NCI-H2196 treated with DMSO at 0.1 percent for 48 hours (cell line): ENCODE data around the gene SLC2A5.
"Not testable (repeated sequence)": the region's sequence is repeated elsewhere in the genome, so short reads cannot be mapped to it uniquely, and the experiment has no call there.

Source experiments
- DNase-seq: peaks from one replicate; lab custom pipeline; 2025; ENCODE audit not compliant: unreplicated experiment; lab: John Stamatoyannopoulos, UW

SLC2A5 gene

DNA sequence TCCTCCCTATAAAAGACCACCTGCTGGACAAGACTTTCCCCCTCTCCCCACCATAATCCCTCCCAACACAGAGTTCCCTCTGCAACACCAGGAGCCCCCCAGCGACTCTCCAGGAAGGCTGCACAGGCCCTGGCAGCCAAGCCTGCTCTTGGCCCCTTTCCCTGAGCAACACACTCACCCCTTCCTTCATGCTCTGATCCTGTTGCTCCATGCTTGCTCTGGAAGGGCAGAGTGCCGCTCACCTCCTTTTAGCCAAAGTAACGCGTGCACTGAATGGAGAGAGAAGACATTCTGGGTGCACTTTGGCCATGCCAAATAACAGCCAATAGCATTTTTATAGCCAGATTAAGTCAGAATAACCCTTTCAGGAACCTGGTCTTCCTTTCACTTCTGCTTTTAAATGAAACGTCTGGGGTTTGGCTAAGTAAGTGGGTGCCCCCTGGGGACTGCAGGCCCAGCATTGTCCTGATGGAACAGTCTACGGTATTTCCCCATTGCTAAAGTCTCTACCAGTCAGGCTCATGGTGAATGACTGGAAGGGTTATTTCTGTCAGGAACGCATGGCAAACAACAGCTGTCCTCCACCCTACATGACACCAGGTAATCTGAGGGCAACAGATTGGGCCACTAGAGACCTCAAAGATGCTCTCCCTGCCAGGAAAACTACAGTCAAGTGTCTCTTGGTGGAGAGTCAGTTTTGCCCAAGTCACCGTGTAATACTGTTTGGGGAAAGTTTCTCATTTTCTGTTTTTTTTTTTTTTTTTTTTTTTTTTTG lies at the start of gene SLC2A5:
SLC2A5 (minus strand) TSS at position 310 of the 775 bp plus-strand sequence; CDS start at position 211, 99 bp downstream.
- DNase-seq, result no peak

DNA sequence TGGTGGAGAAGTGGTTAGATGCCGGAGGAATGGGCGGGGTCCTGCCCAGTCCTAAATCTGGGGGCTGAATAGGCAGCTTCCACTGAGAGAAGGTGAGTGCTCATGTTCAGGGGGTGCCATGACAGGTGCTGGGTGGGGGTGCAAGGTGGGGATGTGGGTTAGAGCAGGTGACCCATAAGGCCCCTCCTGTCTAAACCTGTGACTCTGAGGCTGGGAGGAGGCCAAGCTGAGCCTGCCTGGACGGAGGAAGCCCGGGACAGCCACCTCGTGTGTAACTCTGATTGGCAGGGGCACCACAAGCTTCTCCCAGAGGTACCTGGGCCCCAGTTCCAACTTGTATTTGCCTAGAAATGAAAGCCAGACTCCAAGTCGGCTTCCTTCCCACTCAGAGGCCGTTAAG lies 48.8 kb upstream of the SLC2A5 start:
- no peak for DNase-seq

- no peak for DNase-seq
Measured at GRCh38 chr1:9115351-9116205, 46.1 kb upstream of the SLC2A5 start.

DNA sequence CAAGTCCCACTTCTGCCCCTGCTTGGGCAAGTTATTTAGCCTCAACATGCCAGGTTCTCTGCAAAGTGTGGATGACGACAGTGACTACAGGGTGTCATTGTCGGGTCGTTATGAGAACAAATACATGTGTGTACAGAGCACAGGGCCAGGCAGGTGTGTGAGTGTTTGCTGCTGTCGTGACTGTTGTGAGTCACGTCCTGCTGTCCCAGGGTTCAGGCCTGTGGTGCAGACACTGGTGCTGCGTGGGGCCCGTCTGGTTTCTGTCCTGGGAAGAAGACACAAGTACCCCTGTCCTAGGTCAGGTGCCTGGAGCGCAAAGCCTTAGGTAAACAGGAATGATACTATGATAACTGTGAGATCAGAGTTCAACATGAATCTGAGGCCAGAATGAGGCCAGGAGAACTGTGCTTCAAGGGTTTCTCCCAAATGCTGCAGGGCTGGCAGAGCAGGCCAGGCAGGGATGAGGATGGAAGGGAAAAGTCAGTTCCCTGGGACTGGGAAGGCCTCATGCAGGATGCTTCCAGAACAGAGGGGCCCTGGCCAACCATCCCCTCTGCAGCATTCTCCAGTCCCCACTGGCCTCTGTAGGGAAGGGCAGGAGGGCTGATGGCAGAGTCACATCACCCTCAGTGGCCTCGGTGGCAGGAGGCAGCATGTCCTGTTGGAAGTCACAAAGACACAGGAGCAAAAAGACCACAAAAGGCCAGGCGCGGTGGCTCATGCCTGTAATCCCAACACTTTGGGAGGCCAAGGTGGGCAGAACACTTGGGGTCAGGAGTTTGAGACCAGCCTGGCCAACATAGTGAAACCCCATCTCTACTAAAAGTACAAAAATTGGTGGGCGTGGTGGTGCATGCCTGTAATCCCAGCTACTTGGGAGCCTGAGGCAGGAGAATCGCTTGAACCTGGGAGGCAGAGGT lies 43.8 kb upstream of the SLC2A5 start:
- DNase-seq, result no peak

GRCh38 chr1:9111957-9112356 lies 42.5 kb upstream of the SLC2A5 start:
- no peak for DNase-seq

DNA sequence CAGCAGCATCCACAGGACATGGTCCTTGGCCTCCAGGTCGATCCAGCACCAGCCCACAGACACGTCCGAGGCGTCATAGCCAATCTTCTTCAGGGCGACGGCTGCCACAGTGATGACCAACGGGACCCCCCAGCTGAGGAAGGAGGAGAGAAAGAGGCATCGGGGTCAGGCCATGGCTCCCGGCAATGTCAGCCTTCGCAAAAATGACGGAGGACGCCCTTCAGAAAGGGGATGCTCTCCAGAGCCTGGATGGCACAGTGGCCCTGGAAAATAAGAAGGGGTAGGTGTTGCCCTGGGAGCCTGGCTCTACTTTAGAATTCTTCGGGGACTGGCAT lies 41.9 kb upstream of the SLC2A5 start:
- no peak for DNase-seq

DNA sequence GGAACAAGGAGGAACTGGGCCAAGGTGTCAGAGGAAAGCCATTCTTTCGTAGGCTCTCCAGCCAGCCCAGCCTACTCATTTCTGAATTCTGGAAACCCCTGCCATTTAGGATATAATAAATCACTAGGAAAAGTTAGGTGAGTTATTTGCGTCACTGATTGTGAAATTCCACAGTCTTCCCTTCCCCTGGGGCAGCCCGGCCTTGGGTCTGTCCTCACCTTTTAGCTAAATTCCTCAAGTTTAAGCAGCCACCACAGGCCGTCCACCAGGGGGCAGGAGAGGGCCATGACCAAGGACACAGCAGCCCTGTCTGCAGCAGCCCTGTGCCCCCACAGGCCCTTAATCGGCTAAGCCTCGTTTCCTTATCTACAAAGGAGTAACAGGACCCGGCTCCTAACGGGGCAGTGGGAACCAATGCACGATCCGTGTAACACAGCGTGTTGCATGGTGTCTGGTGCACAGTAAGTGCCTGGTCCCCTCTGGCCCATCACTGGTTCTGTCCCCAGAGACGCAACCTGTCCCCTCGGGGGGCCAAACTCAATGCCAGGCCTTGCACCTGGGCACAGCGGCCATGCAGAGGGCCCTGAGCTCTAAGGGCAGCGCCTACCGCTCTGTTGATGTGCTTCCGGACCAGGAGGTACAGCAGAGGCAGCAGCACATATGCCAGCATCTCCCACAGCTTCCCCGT lies 41.4 kb upstream of the SLC2A5 start:
- DNase-seq, result peak; percentile 48

GRCh38 chr1:9108056-9108665 lies 38.7 kb upstream of the SLC2A5 start:
- no peak for DNase-seq

- DNase-seq, result no peak
Measured at GRCh38 chr1:9107136-9107535, 37.7 kb upstream of the SLC2A5 start.

DNA sequence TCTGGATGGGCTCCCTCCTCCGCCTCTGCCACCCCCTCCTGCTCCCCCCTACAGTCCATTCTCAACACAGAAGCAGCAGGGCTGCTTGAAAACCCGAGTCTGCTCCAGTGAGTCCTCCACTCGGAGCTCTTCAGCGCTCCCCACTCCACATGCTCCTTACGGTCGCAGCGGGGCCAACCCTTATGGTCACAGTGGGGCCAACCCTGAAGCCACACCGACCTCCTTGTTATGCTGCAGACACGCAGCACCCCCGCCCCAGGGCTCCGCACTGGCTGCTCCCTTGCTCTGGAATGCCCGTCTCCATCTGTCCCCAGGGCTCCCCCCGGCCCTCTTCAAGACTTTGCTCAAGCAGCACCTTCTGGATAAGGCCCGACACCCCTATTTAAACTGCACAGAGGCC lies 36.9 kb upstream of the SLC2A5 start:
- DNase-seq, result no peak

- DNase-seq, result no peak
Measured at GRCh38 chr1:9105336-9105867, 36.0 kb upstream of the SLC2A5 start.

DNA sequence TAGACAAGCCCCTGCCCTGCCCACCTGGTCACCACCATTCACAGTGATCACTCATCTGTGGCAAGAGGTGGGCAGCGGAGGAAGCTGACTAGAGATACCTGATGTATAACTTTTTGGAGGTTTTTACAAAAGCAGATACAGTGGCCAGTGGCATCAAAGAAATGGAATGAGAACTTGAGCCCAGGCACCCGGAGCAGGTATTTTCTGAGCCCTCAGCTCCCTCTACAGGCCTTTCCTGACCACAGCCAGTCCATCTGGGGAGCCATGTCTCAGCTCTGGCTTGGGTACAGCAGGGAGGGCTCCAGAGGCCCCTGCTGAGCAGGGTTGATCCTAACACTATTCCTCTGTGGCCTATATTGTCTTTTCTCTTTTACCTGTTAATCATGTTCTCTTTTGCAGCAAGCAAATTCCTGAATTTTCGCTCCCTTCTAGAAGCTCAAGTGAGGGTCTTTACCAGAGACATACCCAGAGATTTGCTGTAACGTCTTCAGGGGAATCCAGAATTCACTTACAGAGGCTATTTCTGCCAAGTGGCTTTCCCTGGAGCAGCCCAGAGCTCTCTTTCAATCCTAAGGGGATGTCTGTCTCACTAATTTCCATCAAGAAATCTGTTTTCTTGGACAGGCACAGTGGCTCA lies 32.2 kb upstream of the SLC2A5 start:
- DNase-seq, result peak; percentile 30

- DNase-seq, result no peak
Measured at GRCh38 chr1:9100471-9101043, 31.1 kb upstream of the SLC2A5 start.

GRCh38 chr1:9099555-9099954 lies 30.1 kb upstream of the SLC2A5 start:
- DNase-seq, result no peak

- DNase-seq, result no peak
Measured at GRCh38 chr1:9097947-9098705, 28.7 kb upstream of the SLC2A5 start.

- DNase-seq, result no peak
Measured at GRCh38 chr1:9095818-9096217, 26.4 kb upstream of the SLC2A5 start.

DNA sequence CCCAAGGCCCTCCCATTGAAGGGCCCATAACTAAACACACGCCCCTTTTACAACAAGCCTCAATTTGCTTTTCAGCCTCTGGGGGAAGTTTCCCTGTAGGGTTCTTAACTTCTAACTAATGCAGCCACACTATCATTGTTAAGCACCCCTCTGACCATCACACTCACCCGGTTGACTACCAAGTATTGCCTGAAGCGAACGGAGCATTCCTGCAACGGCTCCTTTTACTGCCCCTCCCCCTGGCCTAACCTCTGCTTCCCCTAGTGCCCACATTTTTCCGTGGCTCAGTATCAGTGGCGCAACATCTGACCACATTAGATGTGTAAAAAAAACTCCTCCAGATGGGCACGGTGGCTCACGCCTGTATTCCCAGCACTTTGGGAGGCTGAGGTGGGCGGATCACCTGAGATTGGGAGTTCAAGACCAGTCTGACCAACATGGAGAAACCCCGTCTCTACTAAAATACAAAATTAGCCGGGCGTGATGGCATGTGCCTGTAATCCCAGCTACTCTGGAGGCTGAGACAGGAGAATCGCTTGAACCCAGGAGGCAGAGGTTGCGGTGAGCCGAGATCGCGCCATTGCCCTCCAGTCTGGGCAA lies 24.7 kb upstream of the SLC2A5 start:
- DNase-seq, result not testable (repeated sequence)

GRCh38 chr1:9093581-9093980 lies 24.1 kb upstream of the SLC2A5 start:
- DNase-seq, result no peak
